Parathyroid adenoma (tissue), 2 donors: Measurements from ENCODE around the gene DHCR7.

ENCODE experiments used
- H2AFZ ChIP-seq: fragments of 300-600 bp; sonication (generic); one replicate; pipeline ENCODE4 v1.7.0; 2017; ENCODE audit warnings: antibody characterized with exemption, mild to moderate bottlenecking
- H3K27ac ChIP-seq: fragments of 300-600 bp; sonication (generic); one replicate; pipeline ENCODE4 v1.7.0; 2017
- H3K27me3 ChIP-seq: fragments of 300-600 bp; sonication (generic); one replicate; pipeline ENCODE4 v1.7.0; 2017; ENCODE audit warnings: low read length; ENCODE audit not compliant: control insufficient read depth, insufficient read depth
- H3K36me3 ChIP-seq: fragments of 300-600 bp; sonication (generic); one replicate; pipeline ENCODE4 v1.7.0; 2017; ENCODE audit warnings: low read length; ENCODE audit not compliant: control insufficient read depth, insufficient read depth
- H3K4me1 ChIP-seq: fragments of 300-600 bp; sonication (generic); one replicate; pipeline ENCODE4 v1.7.0; 2017; ENCODE audit warnings: control low read depth
- H3K4me2 ChIP-seq: fragments of 300-600 bp; sonication (generic); one replicate; pipeline ENCODE4 v1.7.0; 2017; ENCODE audit warnings: low read length
- H3K4me3 ChIP-seq: fragments of 300-600 bp; sonication (generic); one replicate; pipeline ENCODE4 v1.7.0; 2017; ENCODE audit warnings: low read depth, low read length
- H3K79me2 ChIP-seq: fragments of 300-600 bp; sonication (generic); one replicate; pipeline ENCODE4 v1.7.0; 2017; ENCODE audit warnings: control low read depth
- H3K9ac ChIP-seq: fragments of 300-600 bp; sonication (generic); one replicate; pipeline ENCODE4 v1.7.0; 2017; ENCODE audit warnings: mild to moderate bottlenecking
- H3K9me3 ChIP-seq: fragments of 300-600 bp; sonication (generic); one replicate; pipeline ENCODE4 v1.7.0; 2017; ENCODE audit warnings: low read length; ENCODE audit not compliant: control insufficient read depth
- TF ChIP-seq, protein P1 (sequence below): fragments of 300-600 bp; sonication (generic); IDR thresholded peaks from one replicate; pipeline ENCODE4 v1.7.0; 2017; ENCODE audit warnings: antibody characterized with exemption, mild to moderate bottlenecking
- donor health status: primary hyperparathyroidism.

Gene DHCR7

GRCh38 chr11:71462726-71463125 is 14.5 kb upstream of the DHCR7 start:
- no peak overlapping the region for H3K4me3 ChIP-seq
- H3K9ac ChIP-seq: no peak overlapping the region
- H3K4me1 ChIP-seq: no peaks in the 10 kb centered on the region
- H3K9me3 ChIP-seq: no peaks in the 10 kb centered on the region
- H3K36me3 ChIP-seq: no peaks in the 10 kb centered on the region
- H2AFZ ChIP-seq: no peak overlapping the region
- no peak overlapping the region for H3K27ac ChIP-seq
- H3K79me2 ChIP-seq: no peaks in the 10 kb centered on the region
- TF ChIP-seq, protein P1, sequence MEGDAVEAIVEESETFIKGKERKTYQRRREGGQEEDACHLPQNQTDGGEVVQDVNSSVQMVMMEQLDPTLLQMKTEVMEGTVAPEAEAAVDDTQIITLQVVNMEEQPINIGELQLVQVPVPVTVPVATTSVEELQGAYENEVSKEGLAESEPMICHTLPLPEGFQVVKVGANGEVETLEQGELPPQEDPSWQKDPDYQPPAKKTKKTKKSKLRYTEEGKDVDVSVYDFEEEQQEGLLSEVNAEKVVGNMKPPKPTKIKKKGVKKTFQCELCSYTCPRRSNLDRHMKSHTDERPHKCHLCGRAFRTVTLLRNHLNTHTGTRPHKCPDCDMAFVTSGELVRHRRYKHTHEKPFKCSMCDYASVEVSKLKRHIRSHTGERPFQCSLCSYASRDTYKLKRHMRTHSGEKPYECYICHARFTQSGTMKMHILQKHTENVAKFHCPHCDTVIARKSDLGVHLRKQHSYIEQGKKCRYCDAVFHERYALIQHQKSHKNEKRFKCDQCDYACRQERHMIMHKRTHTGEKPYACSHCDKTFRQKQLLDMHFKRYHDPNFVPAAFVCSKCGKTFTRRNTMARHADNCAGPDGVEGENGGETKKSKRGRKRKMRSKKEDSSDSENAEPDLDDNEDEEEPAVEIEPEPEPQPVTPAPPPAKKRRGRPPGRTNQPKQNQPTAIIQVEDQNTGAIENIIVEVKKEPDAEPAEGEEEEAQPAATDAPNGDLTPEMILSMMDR: no peak
- H3K27me3 ChIP-seq: no peaks in the 10 kb centered on the region
- H3K4me2 ChIP-seq: no peak overlapping the region

DNA sequence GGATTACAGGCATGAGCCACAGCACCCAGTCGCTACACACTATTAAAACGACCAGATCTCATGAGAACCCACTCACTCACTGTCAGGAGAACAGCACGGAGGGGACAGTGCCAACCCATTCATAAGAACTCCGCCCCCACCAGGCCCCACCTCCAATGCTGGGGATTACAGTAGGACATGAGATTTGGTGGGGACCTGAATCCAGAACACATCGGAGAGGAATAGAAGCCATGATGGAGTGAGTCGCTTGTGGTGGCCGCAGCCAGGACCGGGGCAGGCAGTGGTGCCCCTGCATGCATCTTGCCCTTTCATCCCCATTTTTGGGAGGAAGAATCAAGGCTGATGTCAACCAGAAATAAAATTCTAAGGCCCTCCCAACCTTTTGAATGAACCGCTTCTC is 13.5 kb upstream of the DHCR7 start:
- no peaks in the 10 kb centered on the region for H3K27me3 ChIP-seq

DNA sequence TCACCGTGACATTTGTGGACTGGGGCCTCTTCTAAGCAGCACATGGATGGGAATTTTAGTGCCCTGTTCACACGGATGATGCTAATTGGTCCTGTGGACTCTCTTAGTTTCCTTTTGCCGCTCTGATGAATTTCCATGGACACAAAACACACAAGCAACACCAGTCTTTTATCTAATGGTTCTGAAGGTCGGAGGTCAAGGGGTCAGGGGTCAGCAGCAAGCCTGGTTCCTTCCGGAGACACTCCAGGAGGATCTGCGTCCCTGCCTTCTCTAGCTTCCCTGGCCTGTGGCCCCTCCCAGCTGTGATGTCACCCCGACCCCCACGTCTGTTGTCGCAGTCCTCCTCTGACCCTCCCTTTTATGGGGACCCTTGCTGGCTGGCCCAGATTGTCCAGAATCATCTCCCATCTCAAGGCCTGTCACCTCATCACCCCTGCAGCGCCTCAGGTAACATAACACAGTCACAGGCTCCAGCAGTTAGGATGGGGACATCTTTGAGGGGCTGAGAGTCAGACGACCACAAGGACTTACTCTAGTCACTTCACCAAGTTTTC is 11.7 kb upstream of the DHCR7 start:
- Histone ChIP-seq H3K27me3 (no peaks in the 10 kb centered on the region), H3K79me2 (no peaks in the 10 kb centered on the region), H3K4me3 (no peak overlapping the region), H3K4me2 (no peak overlapping the region), H3K27ac (no peak overlapping the region), H2AFZ (no peak overlapping the region), H3K4me1 (no peaks in the 10 kb centered on the region), H3K9me3 (no peaks in the 10 kb centered on the region), H3K9ac (no peak overlapping the region), H3K36me3 (no peaks in the 10 kb centered on the region)
- TF ChIP-seq, protein P1: no peak

More for the DNA sequence above, 13.5 kb upstream of the DHCR7 start:
- Histone ChIP-seq H3K4me2 (no peak overlapping the region), H3K9me3 (no peaks in the 10 kb centered on the region), H3K36me3 (no peaks in the 10 kb centered on the region), H2AFZ (no peak overlapping the region), H3K79me2 (no peaks in the 10 kb centered on the region), H3K4me1 (no peaks in the 10 kb centered on the region), H3K4me3 (no peak overlapping the region), H3K27ac (no peak overlapping the region), H3K9ac (no peak overlapping the region)
- TF ChIP-seq, protein P1: no peak

GRCh38 chr11:71459076-71459766 is 11.0 kb upstream of the DHCR7 start:
- Histone ChIP-seq H3K27me3 (no peaks in the 10 kb centered on the region), H3K36me3 (no peaks in the 10 kb centered on the region), H3K4me3 (no peak overlapping the region), H3K27ac (no peak overlapping the region), H3K9ac (no peak overlapping the region), H3K9me3 (no peaks in the 10 kb centered on the region), H3K4me1 (no peaks in the 10 kb centered on the region), H3K79me2 (no peaks in the 10 kb centered on the region), H2AFZ (no peak overlapping the region), H3K4me2 (no peak overlapping the region)
- TF ChIP-seq, protein P1: no peak
